ENCODE results near the gene NF2.

DNA sequence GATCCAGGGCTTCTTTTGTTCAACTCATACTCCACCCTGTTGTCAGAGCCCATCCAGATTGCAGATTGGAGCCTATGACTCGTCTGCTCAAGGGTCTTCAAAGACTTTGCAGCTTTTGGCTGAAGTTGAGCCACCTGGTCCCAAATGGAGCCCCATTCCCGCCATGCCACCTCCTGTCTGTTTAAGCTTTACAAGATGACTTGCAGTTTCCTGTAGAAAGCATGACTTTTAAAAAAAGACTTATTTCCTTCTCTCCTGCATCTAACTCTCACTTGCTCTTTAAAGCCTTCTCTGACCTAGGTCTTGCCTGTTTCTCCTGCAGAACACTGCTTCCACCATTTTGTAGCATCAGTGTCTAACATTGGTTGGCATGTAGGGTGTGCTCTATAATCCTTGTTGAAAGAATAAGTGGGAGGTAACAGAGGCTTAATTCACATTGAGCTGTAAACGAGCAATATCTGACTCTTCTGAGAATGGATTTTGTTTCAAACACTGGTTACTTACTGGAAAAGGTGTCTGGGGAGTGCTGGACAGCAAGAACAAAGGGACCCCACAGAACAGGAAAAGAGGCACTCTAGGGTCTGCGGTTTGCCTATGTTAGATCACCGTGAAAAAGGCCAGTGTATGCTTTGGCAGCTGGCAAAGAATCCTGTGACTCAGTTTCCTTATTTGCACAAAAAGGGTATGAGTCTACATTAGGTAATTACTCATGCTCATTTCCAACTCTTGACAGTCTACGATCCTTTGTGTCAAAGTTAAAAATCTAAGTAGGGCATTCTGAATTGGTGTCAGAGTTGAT lies 30.3 kb downstream of the NF2 start:
- TF ChIP-seq, protein P1, sequence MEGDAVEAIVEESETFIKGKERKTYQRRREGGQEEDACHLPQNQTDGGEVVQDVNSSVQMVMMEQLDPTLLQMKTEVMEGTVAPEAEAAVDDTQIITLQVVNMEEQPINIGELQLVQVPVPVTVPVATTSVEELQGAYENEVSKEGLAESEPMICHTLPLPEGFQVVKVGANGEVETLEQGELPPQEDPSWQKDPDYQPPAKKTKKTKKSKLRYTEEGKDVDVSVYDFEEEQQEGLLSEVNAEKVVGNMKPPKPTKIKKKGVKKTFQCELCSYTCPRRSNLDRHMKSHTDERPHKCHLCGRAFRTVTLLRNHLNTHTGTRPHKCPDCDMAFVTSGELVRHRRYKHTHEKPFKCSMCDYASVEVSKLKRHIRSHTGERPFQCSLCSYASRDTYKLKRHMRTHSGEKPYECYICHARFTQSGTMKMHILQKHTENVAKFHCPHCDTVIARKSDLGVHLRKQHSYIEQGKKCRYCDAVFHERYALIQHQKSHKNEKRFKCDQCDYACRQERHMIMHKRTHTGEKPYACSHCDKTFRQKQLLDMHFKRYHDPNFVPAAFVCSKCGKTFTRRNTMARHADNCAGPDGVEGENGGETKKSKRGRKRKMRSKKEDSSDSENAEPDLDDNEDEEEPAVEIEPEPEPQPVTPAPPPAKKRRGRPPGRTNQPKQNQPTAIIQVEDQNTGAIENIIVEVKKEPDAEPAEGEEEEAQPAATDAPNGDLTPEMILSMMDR (IDR thresholded peaks at IDR 0.05): no peak
- TF ChIP-seq, protein P2, sequence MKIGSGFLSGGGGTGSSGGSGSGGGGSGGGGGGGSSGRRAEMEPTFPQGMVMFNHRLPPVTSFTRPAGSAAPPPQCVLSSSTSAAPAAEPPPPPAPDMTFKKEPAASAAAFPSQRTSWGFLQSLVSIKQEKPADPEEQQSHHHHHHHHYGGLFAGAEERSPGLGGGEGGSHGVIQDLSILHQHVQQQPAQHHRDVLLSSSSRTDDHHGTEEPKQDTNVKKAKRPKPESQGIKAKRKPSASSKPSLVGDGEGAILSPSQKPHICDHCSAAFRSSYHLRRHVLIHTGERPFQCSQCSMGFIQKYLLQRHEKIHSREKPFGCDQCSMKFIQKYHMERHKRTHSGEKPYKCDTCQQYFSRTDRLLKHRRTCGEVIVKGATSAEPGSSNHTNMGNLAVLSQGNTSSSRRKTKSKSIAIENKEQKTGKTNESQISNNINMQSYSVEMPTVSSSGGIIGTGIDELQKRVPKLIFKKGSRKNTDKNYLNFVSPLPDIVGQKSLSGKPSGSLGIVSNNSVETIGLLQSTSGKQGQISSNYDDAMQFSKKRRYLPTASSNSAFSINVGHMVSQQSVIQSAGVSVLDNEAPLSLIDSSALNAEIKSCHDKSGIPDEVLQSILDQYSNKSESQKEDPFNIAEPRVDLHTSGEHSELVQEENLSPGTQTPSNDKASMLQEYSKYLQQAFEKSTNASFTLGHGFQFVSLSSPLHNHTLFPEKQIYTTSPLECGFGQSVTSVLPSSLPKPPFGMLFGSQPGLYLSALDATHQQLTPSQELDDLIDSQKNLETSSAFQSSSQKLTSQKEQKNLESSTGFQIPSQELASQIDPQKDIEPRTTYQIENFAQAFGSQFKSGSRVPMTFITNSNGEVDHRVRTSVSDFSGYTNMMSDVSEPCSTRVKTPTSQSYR (CRISPR knock-in tag; IDR thresholded peaks at IDR 0.05): no peak
- TF ChIP-seq KAT7 (CRISPR knock-in tag; IDR thresholded peaks at IDR 0.05; ENCODE audit: borderline replicate concordance): no peak
- no peak for TF ChIP-seq ZBTB21 (CRISPR knock-in tag; IDR thresholded peaks at IDR 0.05; ENCODE audit: borderline replicate concordance)
- no peak for TF ChIP-seq ZNF138 (CRISPR knock-in tag; conservative IDR thresholded peaks at IDR 0.05)
- no peak for TF ChIP-seq ZNF121 (CRISPR knock-in tag; IDR thresholded peaks at IDR 0.05)
- TF ChIP-seq, protein P3, sequence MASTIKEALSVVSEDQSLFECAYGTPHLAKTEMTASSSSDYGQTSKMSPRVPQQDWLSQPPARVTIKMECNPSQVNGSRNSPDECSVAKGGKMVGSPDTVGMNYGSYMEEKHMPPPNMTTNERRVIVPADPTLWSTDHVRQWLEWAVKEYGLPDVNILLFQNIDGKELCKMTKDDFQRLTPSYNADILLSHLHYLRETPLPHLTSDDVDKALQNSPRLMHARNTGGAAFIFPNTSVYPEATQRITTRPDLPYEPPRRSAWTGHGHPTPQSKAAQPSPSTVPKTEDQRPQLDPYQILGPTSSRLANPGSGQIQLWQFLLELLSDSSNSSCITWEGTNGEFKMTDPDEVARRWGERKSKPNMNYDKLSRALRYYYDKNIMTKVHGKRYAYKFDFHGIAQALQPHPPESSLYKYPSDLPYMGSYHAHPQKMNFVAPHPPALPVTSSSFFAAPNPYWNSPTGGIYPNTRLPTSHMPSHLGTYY (CRISPR knock-in tag; IDR thresholded peaks at IDR 0.05): no peak
- TF ChIP-seq CBFB (CRISPR knock-in tag; IDR thresholded peaks at IDR 0.05; ENCODE audit: low read depth): no peak
- TF ChIP-seq, protein P4, sequence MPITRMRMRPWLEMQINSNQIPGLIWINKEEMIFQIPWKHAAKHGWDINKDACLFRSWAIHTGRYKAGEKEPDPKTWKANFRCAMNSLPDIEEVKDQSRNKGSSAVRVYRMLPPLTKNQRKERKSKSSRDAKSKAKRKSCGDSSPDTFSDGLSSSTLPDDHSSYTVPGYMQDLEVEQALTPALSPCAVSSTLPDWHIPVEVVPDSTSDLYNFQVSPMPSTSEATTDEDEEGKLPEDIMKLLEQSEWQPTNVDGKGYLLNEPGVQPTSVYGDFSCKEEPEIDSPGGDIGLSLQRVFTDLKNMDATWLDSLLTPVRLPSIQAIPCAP (CRISPR knock-in tag; IDR thresholded peaks at IDR 0.05): no peak
- TF ChIP-seq RELA (CRISPR knock-in tag; IDR thresholded peaks at IDR 0.05; ENCODE audit: borderline replicate concordance): no peak

All from WTC11 (cell line).